Epithelial cell of proximal tubule (primary cell): ENCODE results near the gene BCL2. TPM values are rescaled to one million over a fixed set of nuclear protein-coding genes. Genes with fewer than 3 reads are reported as not detected.

ENCODE experiments used
- DNase-seq: peaks from one replicate; pipeline ENCODE4 v3.0.0-alpha.2; 2011; ENCODE audit warnings: low read depth
- H3K4me3 ChIP-seq: 2 replicates; pipeline ENCODE4 v1.5.1; 2011; ENCODE audit warnings: low read depth, mild to moderate bottlenecking, low read length
- total RNA-seq: library from RNA; depleted of rRNA; stranded (reverse); fragments of >200 nt; gene quantifications from 2 replicates; pipeline ENCODE4 v1.2.3, GENCODE V29; 2015
- TF ChIP-seq, protein P1 (sequence below): conservative IDR thresholded peaks from 2 replicates; pipeline ENCODE4 v1.5.1; 2012; ENCODE audit warnings: low read depth, mild to moderate bottlenecking, low read length

BCL2 gene
- total RNA-seq, 1 donor from 2014 or later: 4.7 TPM

DNA sequence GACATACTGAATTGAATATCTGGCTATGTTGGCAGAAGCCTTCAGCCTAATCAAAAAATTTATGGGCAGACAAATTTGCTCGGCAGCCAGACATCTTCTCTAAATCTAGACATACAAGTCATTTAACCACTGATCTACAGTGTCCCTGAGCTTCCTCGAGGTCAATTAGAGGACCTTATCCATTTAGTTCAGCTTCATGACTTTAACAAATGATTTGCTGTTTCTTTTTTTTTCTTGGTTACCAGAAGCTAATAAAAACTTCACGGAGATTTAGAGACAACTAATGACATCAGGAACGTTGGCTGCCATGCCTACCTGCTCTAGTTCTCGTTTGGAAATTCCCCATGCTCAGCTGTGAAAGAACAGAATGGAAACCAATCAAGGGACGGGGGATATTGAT is 223.8 kb downstream of the BCL2 start:
- DNase-seq: no peak
- TF ChIP-seq, protein P1, sequence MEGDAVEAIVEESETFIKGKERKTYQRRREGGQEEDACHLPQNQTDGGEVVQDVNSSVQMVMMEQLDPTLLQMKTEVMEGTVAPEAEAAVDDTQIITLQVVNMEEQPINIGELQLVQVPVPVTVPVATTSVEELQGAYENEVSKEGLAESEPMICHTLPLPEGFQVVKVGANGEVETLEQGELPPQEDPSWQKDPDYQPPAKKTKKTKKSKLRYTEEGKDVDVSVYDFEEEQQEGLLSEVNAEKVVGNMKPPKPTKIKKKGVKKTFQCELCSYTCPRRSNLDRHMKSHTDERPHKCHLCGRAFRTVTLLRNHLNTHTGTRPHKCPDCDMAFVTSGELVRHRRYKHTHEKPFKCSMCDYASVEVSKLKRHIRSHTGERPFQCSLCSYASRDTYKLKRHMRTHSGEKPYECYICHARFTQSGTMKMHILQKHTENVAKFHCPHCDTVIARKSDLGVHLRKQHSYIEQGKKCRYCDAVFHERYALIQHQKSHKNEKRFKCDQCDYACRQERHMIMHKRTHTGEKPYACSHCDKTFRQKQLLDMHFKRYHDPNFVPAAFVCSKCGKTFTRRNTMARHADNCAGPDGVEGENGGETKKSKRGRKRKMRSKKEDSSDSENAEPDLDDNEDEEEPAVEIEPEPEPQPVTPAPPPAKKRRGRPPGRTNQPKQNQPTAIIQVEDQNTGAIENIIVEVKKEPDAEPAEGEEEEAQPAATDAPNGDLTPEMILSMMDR: no peak
- H3K4me3 ChIP-seq: no peak overlapping the region

DNA sequence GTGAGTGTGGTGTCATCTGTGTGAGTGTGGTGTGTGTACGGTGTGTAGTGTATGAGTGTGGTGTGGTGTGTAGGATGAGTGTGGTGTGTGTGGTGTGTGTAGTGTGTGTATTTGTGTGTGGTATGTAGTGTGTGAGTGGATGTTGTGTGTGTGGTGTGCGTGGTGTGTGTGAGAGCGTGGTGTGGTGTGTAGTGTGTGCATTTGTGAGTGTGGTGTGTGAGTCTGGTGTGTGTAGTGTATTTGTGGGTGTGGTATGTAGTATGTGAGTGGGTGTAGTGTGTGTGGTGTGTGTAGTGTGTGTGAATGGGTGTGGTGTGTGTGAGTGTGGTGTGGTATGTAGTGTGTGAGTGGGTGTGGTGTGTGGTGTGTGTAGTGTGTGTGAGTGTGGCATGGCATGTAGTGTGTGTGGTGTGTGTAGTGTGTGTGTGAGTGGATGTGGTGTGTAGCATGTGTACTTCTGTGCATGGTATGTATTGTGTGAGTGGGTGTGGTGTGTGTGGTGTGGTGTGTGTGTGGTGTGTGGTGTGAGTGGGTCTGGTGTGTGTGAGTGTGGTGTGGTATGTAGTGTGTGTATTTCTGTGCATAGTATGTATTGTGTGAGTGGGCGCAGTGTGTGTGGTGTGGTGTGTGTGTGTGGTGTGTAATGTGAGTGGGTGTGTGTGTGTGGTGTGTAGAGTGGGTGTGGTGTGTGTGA is 227.8 kb downstream of the BCL2 start:
- no peak for DNase-seq
- TF ChIP-seq, protein P1: no peak
- H3K4me3 ChIP-seq: no peak overlapping the region

DNA sequence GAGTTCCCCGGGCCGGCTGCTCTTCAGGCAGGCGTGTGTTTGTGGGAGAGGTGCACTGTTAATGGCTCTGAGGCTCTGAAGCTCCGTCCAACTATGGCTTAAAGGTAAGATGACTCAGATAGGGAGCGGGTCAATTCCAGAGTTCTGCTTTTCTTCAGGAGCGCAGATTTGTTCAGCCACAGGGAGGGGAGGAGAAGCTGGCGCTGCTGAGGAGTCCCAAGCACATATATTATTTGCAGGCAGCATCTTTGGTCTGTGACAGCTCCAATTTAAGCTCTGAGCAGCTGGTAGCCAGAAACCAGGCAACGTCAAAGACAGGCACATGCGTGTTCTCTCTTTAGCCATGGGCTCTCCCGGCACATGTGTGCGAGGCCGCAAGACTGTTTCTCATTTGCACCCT is 229.2 kb downstream of the BCL2 start:
- TF ChIP-seq, protein P1: no peak
- DNase-seq: no peak

DNA sequence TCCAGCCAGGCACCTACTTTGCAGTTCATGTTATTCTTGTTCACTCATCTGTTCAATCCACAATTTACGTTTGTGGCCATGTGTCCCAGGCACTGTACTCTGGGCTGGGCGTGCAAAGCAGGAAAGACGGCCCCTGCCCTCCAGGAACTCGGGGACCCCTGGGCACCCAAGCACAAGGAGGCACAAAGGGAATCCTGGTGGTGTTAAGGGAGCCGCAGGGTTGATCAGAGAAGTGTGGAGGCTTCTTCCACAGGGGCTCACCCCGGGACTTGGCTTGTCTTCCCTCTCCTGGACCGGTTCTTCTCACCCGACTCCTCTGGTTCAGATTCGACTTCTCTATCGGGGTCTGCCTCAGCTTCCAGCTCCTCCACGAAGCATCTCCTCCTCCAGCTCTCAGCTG is 230.5 kb downstream of the BCL2 start:
- no peak overlapping the region for H3K4me3 ChIP-seq
- DNase-seq: no peak
- TF ChIP-seq, protein P1: no peak

More for the DNA sequence above, 229.2 kb downstream of the BCL2 start:
- no peak overlapping the region for H3K4me3 ChIP-seq

DNA sequence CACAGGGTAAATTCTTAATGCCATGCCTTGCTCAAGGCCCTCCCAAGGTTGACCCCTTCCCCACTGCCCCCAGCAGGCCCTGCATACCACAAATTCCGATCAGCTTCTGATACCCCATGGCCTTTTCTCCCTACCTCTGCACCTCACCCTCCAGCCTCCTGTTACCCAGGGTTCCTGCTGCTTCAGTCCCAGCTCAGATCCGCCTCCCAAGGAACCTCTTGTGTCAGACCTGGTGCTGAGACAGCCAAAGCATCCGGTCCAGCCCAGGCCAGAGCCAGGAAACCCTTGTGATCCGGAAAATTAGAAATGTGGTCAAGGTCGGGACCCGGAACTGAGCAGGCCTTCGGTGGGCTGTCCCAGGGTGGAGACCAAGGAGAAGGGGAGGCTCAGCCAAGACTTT is 231.3 kb downstream of the BCL2 start:
- TF ChIP-seq, protein P1: no peak
- no peak overlapping the region for H3K4me3 ChIP-seq
- DNase-seq: no peak

DNA sequence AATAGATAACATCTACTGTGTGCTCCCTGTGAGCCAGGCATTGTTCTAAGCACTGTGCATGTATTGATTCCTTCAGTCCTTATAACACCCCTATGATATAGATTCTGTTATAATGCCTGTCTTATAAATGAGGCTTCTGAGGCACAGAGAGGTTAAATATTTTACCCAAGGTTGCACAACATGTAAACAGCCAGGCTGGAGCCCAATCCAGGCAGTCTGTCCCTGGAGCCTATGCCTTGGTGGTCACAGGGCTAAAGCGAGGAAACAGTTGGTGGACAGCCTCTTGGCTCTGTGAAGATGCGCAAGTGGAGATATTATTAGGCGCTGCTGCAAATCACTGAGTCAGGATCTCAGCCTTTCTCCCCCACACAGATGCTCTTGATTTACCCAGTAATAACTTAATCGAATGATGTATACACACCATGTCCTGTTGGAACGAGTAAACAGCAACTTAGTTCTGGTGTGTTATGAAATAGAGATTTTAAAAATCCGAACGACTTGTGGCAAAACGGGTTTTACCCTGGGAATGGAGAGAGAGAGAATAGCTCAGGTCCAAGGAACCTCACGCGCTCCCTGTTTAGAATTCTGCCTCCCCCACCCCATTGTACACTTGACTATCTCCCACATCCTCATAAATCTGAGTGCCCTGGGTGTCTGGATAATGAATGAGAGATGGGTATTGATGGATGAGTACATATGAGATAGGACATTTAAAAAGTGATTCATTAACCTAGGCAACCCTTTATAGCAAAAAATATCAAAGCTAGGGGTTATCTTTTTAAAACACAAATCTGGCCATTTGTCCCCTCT is 231.9 kb downstream of the BCL2 start:
- no peak for DNase-seq
- H3K4me3 ChIP-seq: no peak overlapping the region
- TF ChIP-seq, protein P1: no peak
